Stimulated activated CD8-positive, alpha-beta memory T cell treated with anti-CD3 and anti-CD28 coated beads, Interleukin-7, amount 100 ng/mL, for 48 hours (primary cell): ENCODE measurements around the gene NXPH4.

Source experiments
- DNase-seq, 2 donors: peaks; one replicate each; pipeline ENCODE4 v3.0.0-alpha.2; 2020; ENCODE audit warnings: low read depth in 1 of 2; ENCODE audit errors: extremely low read depth in 1 of 2

NXPH4 gene

DNA sequence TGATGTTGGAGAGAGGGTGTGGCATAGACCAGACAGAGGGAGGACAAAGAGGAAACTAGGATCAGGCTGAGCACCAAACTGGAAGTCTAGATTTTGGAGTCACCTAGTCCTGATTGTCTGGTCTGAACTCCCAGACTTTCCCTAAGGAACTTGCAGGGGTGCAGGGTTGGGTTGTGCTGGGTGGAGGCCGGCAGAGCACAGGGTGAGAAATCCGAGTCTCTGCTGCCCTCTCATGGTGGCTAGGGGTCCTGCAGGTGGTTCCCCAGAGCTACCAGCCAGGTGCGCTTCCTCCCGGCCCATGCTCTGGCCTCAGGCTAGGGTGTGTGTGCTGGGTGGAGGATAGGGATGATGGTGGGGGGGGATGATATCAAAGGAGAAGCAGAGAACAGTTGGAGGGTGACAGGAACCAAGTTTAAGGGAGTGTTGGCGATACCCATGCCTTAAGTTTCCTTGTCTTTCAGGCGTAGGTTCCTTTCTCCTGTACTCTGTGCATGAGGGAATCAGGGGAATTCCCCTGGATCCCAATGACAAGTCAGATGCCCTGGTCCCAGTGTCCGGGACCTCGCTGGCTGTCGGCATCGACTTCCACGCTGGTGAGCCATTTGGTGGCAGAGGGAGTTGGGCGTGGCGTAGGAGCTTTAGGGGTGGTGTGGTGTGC lies 33.5 kb upstream of the NXPH4 start:
- DNase-seq: peak; percentile 44 to 47

DNA sequence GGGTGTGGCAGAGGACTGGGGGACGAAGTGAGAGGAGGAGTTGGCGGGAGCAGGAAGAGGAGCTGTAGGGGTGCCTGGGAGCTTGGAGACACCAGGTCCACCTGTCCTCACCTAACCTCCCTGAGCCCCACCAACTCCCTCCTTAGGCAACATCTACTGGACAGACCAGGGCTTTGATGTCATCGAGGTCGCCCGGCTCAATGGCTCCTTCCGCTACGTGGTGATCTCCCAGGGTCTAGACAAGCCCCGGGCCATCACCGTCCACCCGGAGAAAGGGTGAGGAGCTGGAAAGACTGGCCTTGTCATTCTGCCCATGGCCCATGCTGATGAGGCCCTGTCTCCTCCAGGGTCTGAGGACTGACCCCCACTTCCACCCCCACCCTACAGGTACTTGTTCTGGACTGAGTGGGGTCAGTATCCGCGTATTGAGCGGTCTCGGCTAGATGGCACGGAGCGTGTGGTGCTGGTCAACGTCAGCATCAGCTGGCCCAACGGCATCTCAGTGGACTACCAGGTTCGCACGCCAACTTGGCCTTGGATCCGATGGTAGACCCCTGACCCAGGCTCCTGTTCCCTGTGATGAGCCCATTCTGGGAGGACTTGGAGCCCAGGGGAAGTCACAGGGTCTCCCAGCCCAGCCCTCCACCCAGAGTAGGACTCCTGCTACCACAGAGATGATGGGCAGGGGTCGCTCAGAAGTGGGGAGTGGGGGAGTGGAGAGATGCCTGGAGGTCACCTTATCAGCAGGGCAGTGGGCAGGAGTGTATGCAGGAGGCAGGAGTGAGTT lies 32.5 kb upstream of the NXPH4 start:
- DNase-seq: no peak

DNA sequence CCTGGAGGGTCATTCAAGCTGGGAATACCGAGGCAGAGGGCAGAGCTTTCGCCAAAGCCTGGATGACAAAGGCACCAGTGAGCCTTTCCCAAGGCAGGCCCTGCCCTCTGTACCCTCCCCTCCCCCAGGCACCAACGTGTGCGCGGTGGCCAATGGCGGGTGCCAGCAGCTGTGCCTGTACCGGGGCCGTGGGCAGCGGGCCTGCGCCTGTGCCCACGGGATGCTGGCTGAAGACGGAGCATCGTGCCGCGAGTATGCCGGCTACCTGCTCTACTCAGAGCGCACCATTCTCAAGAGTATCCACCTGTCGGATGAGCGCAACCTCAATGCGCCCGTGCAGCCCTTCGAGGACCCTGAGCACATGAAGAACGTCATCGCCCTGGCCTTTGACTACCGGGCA lies 31.2 kb upstream of the NXPH4 start:
- no peak for DNase-seq

DNA sequence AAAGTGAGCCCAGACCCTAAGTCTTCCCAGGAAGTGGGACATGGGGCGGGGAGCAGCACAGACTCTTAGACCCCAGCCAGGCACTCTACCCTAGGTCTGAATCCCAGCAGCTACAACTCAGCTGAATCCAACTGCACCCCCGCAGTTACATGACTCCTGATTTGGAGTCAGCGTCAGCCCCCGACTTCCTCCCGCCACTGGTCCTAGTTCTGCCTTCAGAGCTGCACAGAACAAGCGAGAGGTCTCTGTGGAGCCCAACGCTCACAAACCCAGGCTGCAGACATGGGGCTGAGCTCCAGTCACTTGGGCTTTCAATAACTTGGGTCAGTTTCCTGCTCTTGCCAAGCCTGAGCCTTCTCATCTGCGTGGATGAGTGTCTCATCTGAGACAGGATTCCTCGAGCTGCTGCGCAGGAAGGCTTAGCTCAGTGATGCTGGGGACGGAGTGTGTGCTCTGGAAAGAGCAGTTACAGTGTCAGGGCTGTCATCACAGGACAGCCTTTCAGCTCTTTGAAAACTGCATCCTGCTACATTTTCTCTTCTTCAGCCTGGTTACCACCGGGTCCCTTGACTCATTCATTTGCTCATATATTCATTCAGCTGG lies 30.6 kb upstream of the NXPH4 start:
- no peak for DNase-seq

DNA sequence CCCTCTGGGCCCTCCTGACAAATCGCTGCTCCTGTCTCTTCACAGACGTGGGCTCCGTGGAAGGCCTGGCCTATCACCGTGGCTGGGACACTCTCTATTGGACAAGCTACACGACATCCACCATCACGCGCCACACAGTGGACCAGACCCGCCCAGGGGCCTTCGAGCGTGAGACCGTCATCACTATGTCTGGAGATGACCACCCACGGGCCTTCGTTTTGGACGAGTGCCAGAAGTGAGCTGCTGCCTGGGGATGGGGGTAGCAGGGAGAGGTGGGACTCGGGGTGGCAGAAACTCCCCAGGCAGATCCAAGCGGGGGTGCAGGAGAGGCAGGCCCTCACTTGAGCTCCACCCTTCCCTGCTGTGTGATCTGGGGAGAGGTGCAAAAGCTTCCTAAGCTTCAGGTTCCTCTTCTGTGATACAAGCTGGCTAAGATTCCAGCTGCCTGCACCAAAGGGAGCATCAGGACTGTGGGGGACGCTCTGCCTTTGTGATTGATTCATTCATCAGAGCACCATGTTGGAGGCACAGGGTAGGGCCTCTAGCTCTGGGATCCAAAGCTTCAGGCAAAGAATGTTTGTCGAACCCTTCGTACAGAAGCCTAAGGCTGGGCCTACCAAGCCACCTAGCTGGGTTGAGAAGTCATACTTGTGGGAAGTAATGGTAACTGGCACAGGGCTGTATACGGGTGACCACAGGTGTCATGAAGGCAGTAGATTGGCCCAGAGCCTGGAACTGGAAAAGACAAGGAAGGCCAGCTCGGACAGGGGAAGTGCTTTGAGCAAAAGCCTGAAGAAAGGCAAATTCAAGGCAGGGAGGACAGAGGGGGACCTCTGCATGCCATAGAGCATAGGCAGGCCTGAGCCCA lies 29.1 kb upstream of the NXPH4 start:
- no peak for DNase-seq

DNA sequence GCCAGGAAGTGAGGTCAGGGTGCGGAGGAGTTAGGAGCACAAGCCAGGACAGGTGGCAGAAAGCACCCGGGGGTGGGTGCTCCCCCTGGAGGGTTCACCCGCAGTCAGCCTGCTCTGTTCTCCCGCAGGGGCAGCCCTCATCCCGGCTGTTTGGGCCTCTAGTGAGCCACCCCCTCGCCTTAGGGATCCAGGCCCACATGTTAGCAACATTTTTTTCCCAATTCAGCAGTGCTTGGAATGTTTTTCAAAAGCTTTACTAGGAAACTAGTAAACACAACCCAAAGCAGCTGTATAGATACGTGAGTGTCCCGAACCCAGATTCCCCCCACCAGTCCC lies 28.5 kb upstream of the NXPH4 start:
- no peak for DNase-seq

DNA sequence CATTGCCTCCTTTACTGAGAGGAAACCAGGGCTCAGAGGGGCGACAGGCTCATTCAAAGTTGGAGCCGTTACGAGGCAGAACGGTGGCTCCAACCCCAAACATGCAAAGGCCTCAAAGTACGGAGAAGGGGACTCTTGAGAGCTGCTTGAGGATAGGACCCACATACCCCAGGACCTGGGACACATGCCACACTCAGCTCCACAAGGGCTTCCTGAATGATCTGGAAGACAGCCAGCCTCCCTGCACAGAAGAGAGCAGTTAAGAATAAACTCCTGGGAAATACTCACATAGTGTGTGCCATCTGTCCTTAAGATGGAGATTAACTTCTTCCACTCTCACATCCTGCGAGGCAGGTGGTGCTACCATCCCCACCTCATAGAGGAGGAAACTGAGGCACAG lies 26.6 kb upstream of the NXPH4 start:
- DNase-seq: no peak

DNA sequence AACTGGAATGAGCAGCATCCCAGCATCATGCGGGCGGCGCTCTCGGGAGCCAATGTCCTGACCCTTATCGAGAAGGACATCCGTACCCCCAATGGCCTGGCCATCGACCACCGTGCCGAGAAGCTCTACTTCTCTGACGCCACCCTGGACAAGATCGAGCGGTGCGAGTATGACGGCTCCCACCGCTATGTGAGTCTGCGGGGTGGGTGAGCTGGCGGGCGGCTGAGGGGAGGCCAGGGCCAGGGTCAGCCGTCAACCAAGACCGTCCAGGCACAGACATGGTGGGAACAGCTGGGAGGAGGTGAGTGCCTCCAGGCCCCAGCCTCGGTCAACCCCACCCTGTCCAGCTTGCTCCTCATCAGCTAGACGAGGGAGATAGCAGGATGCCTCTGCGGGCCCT lies 25.8 kb upstream of the NXPH4 start:
- no peak for DNase-seq

DNA sequence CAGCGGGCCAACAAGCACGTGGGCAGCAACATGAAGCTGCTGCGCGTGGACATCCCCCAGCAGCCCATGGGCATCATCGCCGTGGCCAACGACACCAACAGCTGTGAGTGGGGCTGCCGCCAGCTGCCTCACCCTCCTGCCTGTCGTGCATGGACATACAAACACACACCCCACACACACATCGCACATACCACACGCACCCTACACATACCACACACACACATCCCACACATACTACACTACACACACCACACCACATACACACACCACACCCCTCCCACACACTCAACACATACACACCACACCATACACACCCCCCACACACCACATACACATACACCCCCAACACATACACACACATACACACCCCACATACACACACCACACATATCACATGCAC lies 25.2 kb upstream of the NXPH4 start:
- DNase-seq: no peak

DNA sequence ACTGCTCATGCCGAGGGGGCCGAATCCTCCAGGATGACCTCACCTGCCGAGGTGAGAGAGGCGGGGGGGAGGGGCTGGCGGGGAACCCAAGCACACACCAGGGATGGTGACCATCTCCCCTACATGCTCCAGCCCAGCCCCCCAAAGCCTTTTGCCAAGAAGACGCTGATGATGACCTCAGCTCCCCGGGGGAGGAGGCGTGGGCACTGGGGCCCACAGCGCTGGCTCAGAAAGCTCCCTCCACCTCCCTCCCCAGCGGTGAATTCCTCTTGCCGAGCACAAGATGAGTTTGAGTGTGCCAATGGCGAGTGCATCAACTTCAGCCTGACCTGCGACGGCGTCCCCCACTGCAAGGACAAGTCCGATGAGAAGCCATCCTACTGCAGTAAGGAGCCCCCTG lies 23.7 kb upstream of the NXPH4 start:
- no peak for DNase-seq

DNA sequence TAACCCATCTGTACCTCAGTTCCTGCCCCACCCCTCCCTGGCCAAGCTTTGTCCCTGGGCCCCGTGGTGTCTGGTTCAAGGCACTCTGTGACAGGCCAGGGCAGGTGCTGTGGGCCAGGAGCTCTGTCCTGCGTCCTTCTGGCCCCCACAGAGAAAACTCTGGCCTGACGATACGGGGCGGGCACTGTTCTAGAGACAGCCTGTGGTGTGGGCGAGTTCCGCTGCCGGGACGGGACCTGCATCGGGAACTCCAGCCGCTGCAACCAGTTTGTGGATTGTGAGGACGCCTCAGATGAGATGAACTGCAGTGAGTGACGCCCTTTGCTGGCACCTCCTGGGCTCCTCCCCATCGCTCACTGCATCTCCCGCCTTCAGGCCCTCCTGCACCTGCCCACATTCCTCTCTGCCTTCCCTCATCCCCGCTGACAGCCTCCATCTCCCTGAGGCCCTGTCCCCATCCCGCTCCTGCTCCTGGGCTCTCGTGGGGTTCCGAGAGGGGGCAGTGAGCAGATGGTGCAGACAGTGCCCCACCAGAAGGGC lies 22.8 kb upstream of the NXPH4 start:
- no peak for DNase-seq

DNA sequence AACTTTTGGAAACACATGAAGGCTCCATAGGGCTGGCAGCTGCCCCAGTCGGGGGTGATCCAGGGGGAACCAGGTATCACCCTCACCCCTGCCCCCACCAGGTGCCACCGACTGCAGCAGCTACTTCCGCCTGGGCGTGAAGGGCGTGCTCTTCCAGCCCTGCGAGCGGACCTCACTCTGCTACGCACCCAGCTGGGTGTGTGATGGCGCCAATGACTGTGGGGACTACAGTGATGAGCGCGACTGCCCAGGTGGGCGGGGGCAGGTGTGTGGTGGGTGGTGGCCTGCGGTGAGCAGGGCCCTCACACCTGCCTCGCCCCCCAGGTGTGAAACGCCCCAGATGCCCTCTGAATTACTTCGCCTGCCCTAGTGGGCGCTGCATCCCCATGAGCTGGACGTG lies 22.3 kb upstream of the NXPH4 start:
- DNase-seq: no peak

DNA sequence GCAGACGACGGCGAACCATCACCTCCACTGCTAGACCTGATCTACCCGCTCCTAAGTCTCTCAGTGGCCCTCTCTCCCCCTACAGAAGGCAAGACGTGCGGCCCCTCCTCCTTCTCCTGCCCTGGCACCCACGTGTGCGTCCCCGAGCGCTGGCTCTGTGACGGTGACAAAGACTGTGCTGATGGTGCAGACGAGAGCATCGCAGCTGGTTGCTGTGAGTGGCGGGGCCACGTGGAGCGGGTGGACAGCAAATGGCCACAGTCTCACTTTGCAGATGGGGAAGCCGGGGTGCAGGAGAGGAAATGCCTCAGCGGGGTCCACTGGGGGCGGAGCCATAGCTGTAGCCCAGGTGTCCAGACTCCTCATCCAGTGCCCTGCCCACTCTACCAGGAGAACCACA lies 21.4 kb upstream of the NXPH4 start:
- no peak for DNase-seq

DNA sequence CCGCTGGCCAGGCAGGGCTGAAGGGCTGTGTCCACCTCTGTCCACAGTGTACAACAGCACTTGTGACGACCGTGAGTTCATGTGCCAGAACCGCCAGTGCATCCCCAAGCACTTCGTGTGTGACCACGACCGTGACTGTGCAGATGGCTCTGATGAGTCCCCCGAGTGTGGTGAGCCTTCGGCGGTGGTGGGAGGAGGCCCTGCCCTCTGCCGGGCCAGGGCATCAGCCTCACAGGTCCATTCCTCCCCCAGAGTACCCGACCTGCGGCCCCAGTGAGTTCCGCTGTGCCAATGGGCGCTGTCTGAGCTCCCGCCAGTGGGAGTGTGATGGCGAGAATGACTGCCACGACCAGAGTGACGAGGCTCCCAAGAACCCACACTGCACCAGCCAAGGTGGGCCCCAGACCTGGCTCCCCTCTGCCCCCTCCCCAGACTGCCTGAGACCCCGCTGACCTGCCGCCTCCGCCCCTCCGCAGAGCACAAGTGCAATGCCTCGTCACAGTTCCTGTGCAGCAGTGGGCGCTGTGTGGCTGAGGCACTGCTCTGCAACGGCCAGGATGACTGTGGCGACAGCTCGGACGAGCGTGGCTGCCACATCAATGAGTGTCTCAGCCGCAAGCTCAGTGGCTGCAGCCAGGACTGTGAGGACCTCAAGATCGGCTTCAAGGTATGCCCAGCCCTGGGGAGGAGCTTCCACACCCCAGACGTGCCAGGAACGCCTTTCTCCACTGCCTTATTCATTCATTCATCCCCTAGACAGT lies 20.8 kb upstream of the NXPH4 start:
- no peak for DNase-seq

DNA sequence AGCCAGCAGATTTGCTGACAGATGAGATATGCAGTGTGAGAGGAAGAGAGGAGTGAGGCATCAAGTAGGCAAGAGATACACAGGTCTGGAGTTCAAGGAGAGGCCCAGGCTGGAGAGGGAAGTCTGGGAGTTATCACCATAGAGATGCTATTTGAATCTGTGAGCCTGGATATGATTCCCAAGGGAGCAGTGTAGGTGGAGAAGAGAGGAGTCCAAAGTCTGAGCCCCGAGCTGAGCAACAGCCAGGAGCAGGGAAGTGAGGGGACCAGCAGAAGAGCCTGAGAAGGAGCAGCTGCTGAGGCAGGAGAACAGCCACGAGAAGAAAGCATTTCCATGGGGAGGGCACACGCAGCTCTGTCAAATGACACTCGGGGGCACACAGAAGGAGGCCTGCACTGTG lies 20.2 kb upstream of the NXPH4 start:
- DNase-seq: no peak

DNA sequence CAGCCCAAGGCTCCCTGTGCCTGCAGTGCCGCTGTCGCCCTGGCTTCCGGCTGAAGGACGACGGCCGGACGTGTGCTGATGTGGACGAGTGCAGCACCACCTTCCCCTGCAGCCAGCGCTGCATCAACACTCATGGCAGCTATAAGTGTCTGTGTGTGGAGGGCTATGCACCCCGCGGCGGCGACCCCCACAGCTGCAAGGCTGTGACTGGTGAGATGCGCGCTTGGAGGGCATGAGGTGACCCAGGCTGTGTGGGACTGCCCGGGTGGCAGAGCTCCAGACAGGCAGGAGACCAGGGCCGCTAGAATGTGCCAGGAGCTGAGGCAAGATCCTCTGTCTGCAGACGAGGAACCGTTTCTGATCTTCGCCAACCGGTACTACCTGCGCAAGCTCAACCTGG lies 19.6 kb upstream of the NXPH4 start:
- no peak for DNase-seq

DNA sequence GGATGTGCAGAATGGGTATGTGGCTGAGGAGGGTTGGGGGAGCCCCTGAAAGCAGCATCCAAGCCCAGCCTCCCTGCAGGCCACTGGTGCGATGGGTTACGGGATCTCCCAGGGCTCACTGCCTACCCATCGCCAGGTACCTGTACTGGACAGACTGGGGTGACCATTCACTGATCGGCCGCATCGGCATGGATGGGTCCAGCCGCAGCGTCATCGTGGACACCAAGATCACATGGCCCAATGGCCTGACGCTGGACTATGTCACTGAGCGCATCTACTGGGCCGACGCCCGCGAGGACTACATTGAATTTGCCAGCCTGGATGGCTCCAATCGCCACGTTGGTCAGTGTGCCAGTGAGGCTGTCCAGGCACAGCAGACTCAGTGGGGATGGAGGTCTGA lies 18.3 kb upstream of the NXPH4 start:
- DNase-seq: no peak

DNA sequence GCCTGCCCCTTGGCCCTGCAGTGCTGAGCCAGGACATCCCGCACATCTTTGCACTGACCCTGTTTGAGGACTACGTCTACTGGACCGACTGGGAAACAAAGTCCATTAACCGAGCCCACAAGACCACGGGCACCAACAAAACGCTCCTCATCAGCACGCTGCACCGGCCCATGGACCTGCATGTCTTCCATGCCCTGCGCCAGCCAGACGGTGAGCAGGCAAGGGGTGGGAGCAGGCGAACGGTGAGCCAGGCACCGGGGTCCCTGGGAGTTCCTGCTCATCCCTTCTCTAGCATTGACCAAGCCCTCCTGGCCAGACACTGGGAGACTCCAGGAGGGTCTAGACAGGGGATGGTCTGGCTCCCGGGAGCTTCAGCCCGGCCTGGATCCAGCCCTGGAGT lies 17.4 kb upstream of the NXPH4 start:
- DNase-seq: no peak

DNA sequence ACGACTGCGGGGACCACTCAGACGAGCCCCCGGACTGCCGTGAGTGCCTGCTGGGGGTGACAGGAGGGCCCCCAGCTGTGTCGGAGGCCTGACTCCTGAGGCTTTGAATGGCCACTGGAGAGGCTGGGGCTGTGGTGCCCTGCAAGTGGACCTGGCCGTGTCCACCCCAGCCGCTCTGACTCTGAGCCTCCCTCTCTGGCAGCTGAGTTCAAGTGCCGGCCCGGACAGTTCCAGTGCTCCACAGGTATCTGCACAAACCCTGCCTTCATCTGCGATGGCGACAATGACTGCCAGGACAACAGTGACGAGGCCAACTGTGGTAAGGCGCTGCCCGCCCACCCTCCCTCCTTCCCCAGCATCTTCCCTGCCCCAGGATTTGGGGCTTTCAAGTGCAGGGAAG lies 16.1 kb upstream of the NXPH4 start:
- DNase-seq: no peak

DNA sequence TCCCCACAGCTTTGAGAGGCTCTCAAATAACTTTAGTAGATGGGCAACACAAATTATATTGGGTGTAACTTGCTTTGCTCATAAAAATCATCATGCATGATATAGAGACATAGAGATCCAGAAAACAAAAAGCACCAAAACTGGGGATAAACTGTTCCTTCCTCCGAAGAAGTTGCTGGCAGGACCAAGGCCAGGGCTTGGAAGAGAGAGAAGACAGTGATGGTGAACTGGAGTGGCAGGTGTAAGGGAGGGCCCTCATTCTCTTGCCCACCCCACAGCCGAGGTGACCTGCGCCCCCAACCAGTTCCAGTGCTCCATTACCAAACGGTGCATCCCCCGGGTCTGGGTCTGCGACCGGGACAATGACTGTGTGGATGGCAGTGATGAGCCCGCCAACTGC lies 15.4 kb upstream of the NXPH4 start:
- DNase-seq: no peak

DNA sequence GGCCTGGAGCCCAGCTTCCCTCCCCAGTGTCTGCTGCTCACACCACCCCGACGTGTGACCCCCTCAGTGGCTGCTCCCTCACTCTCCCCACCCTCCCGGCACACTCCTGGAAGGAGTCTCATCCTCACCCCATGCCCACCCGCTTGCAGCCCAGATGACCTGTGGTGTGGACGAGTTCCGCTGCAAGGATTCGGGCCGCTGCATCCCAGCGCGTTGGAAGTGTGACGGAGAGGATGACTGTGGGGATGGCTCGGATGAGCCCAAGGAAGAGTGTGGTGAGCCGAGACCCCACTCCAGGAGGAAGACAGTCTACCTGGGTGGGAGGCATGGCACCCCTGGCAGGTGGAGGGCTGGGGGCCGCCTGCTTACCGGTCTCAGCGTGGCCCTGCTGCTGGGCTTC lies 15.0 kb upstream of the NXPH4 start:
- DNase-seq: no peak
